GM10248 (cell line): ENCODE measurements around the gene PCBP1.
A peak's percentile ranks its signal among the peaks of the same experiment; 100 is the strongest.
"Not testable (repeated sequence)": the region's sequence is repeated elsewhere in the genome, so short reads cannot be mapped to it uniquely, and the experiment has no call there.

Source experiments
- CTCF ChIA-PET: fragments of 300-600 bp; sonication (Branson Sonifier 250); formaldehyde crosslinking; extraction: SDS; loops from one replicate; lab custom pipeline; 2021; ENCODE audit warnings: antibody characterized with exemption; lab: Yijun Ruan, JAX
- POLR2A ChIA-PET: fragments of 350-650 bp; sonication (Branson Sonifier 250); formaldehyde crosslinking; extraction: SDS; loops from one replicate; lab custom pipeline; 2020; ENCODE audit warnings: antibody characterized with exemption; lab: Yijun Ruan, JAX
- DNase-seq: peaks from one replicate; pipeline ENCODE4 v3.0.0; 2012; ENCODE audit errors: extremely low spot score
- CTCF ChIP-seq: IDR thresholded peaks from 2 replicates; pipeline ENCODE4 v1.5.1; 2012; ENCODE audit warnings: mild to moderate bottlenecking, low read depth; ENCODE audit errors: extremely low read depth, missing control alignments, control extremely low read depth

The PCBP1 gene

GRCh38 chr2:70098032-70098431, 10.8 kb downstream of the PCBP1 start:
- no peak for TF ChIP-seq CTCF
- no peak for DNase-seq
- ChIA-PET CTCF (no interaction called here), POLR2A (interaction anchor here (0.7 kb wide), 1 partner anchor 457 kb away, joined by 3 read pairs; no protein-coding TSS in a partner anchor)

- TF ChIP-seq CTCF = no peak
- POLR2A ChIA-PET = no interaction called here
- CTCF ChIA-PET = no interaction called here
- DNase-seq = no peak
Measured at GRCh38 chr2:70099270-70099669, 12.0 kb downstream of the PCBP1 start.

GRCh38 chr2:70101174-70101573, 13.9 kb downstream of the PCBP1 start:
- ChIA-PET POLR2A (no interaction called here), CTCF (interaction anchor here (0.6 to 1.3 kb wide), 4 partner anchors 9 to 40 kb away, joined by 3 read pairs; no protein-coding TSS in a partner anchor)
- TF ChIP-seq CTCF = no peak
- DNase-seq = no peak

GRCh38 chr2:70101686-70102085, 14.4 kb downstream of the PCBP1 start:
- POLR2A ChIA-PET, DNase-seq: not testable (repeated sequence)
- CTCF ChIA-PET = interaction anchor here (1.1 to 1.2 kb wide), 2 partner anchors 14 to 20 kb away, joined by 3 read pairs; no protein-coding TSS in a partner anchor

GRCh38 chr2:70102323-70102905, 15.1 kb downstream of the PCBP1 start:
- POLR2A ChIA-PET, DNase-seq, CTCF ChIA-PET: not testable (repeated sequence)

GRCh38 chr2:70103531-70104061, 16.3 kb downstream of the PCBP1 start:
- CTCF ChIA-PET = interaction anchor here (0.8 to 2.0 kb wide), 9 partner anchors 10 to 39 kb away, joined by 3 to 8 read pairs (median 4); no protein-coding TSS in a partner anchor
- POLR2A ChIA-PET = interaction anchor here (0.5 to 1.1 kb wide), 2 partner anchors 21 to 189 kb away, joined by 3 to 4 read pairs; no protein-coding TSS in a partner anchor
- no peak for TF ChIP-seq CTCF
- peak; percentile 29 for DNase-seq

GRCh38 chr2:70104231-70105111, 17.2 kb downstream of the PCBP1 start:
- peak; percentile 52 for DNase-seq
- no peak for TF ChIP-seq CTCF
- POLR2A ChIA-PET = interaction anchor here (1.1 kb wide), 1 partner anchor 190 kb away, joined by 3 read pairs; no protein-coding TSS in a partner anchor
- CTCF ChIA-PET = interaction anchor here (0.8 to 2.0 kb wide), 13 partner anchors 11 to 38 kb away, joined by 3 to 8 read pairs (median 4); no protein-coding TSS in a partner anchor

GRCh38 chr2:70106138-70106537, 18.9 kb downstream of the PCBP1 start:
- DNase-seq, CTCF ChIA-PET: not testable (repeated sequence)
- POLR2A ChIA-PET = interaction anchor here (1.0 kb wide), 1 partner anchor 35 kb away, joined by 3 read pairs; no protein-coding TSS in a partner anchor

- ChIA-PET POLR2A (interaction anchor here (0.6 kb wide), 3 partner anchors 13 to 31 kb away, joined by 3 to 4 read pairs (median 4); no protein-coding TSS in a partner anchor), CTCF (interaction anchor here (1.1 to 2.0 kb wide), 3 partner anchors 11 to 39 kb away, joined by 3 to 6 read pairs (median 5); no protein-coding TSS in a partner anchor)
- not testable (repeated sequence) for DNase-seq
Measured at GRCh38 chr2:70110397-70110796, 23.1 kb downstream of the PCBP1 start.
